ENCODE data around the gene PRKCSH. TPM values are rescaled to one million over a fixed set of nuclear protein-coding genes. Genes with fewer than 3 reads are reported as not detected.

PRKCSH gene
- total and polyA plus RNA-seq, 7 experiments from 2014 or later = 30.6 to 332 (median 279) TPM

Small RNA genes lying within 50 kb of the gene (microRNA-seq; reads per million reads assigned to microRNA genes)
- gene MIR7974 (ENCODE audit: borderline microRNAs expressed) = not detected

Other genes with a start within 250 kb of the PRKCSH start
- 1 to 10 TPM in 1 of 5 experiments, under 1 TPM in 4; 0.32 to 2.9 (median 0.53) TPM for gene KANK2, start 238.1 kb upstream of the PRKCSH start, total RNA-seq
- not detected for gene KANK2, start 238.1 kb upstream of the PRKCSH start, polyA plus RNA-seq
- gene ANGPTL8, start 196.0 kb upstream of the PRKCSH start, total RNA-seq = not detected
- gene ANGPTL8, start 196.0 kb upstream of the PRKCSH start, polyA plus RNA-seq = not detected
- 1 to 10 TPM in 2 of 5 experiments, under 1 TPM in 1, not detected in 2; 0.73 to 5.2 (median 1.5) TPM for gene DOCK6, start 173.1 kb upstream of the PRKCSH start, total RNA-seq
- gene DOCK6, start 173.1 kb upstream of the PRKCSH start, polyA plus RNA-seq = not detected
- not detected for gene TSPAN16, start 139.5 kb upstream of the PRKCSH start, total RNA-seq
- not detected for gene TSPAN16, start 139.5 kb upstream of the PRKCSH start, polyA plus RNA-seq
- 10 to 100 TPM in 2 of 5 experiments, 1 to 10 TPM in 3; 7.4 to 38.2 (median 8.8) TPM for gene RAB3D, start 96.0 kb upstream of the PRKCSH start, total RNA-seq
- 1 to 10 TPM; 1.4 to 2.3 TPM for gene RAB3D, start 96.0 kb upstream of the PRKCSH start, polyA plus RNA-seq
- gene TMEM205, start 89.4 kb upstream of the PRKCSH start, total RNA-seq = 10 to 100 TPM; 19.5 to 36.7 (median 29.5) TPM
- gene TMEM205, start 89.4 kb upstream of the PRKCSH start, polyA plus RNA-seq = 10 to 100 TPM; 66.7 to 81.0 TPM
- gene CCDC159, start 89.1 kb upstream of the PRKCSH start, total RNA-seq = 10 to 100 TPM; 17.6 to 87.4 (median 84.3) TPM
- 10 to 100 TPM in 1 of 2 donors, 1 to 10 TPM in 1; 10.0 to 19.6 TPM for gene CCDC159, start 89.1 kb upstream of the PRKCSH start, polyA plus RNA-seq
- 10 to 100 TPM in 4 of 5 experiments, 1 to 10 TPM in 1; 2.6 to 31.0 (median 13.7) TPM for gene PLPPR2, start 80.2 kb upstream of the PRKCSH start, total RNA-seq
- gene PLPPR2, start 80.2 kb upstream of the PRKCSH start, polyA plus RNA-seq = 1 to 10 TPM in 1 of 2 donors, under 1 TPM in 1; 0.92 to 1.0 TPM
- 1 to 10 TPM; 3.4 to 4.2 (median 4.0) TPM for gene SWSAP1, start 61.0 kb upstream of the PRKCSH start, total RNA-seq
- 1 to 10 TPM; 5.9 to 7.3 TPM for gene SWSAP1, start 61.0 kb upstream of the PRKCSH start, polyA plus RNA-seq
- 1 to 10 TPM; 5.1 to 9.5 (median 8.4) TPM for gene EPOR, start 51.3 kb upstream of the PRKCSH start, total RNA-seq
- 10 to 100 TPM in 1 of 2 donors, 1 to 10 TPM in 1; 5.9 to 14.8 TPM for gene EPOR, start 51.3 kb upstream of the PRKCSH start, polyA plus RNA-seq
- gene RGL3, start 16.3 kb upstream of the PRKCSH start, total RNA-seq = not detected
- not detected for gene RGL3, start 16.3 kb upstream of the PRKCSH start, polyA plus RNA-seq
- gene ODAD3, start 514 bp upstream of the PRKCSH start, total RNA-seq = not detected
- not detected for gene ODAD3, start 514 bp upstream of the PRKCSH start, polyA plus RNA-seq
- gene ELAVL3, start 45.4 kb downstream of the PRKCSH start, total RNA-seq = under 1 TPM in 1 of 5 experiments, not detected in 4; 0.19 TPM
- not detected for gene ELAVL3, start 45.4 kb downstream of the PRKCSH start, polyA plus RNA-seq
- 10 to 100 TPM; 10.0 to 23.9 (median 22.0) TPM for gene ZNF653, start 70.2 kb downstream of the PRKCSH start, total RNA-seq
- gene ZNF653, start 70.2 kb downstream of the PRKCSH start, polyA plus RNA-seq = 1 to 10 TPM; 1.7 to 4.6 TPM
- 10 to 100 TPM; 25.8 to 50.3 (median 32.5) TPM for gene ECSIT, start 93.5 kb downstream of the PRKCSH start, total RNA-seq
- 10 to 100 TPM; 36.0 to 46.2 TPM for gene ECSIT, start 93.5 kb downstream of the PRKCSH start, polyA plus RNA-seq
- not detected for gene CNN1, start 103.2 kb downstream of the PRKCSH start, total RNA-seq
- gene CNN1, start 103.2 kb downstream of the PRKCSH start, polyA plus RNA-seq = not detected
- 10 to 100 TPM; 34.0 to 59.8 (median 41.9) TPM for gene ELOF1, start 123.6 kb downstream of the PRKCSH start, total RNA-seq
- gene ELOF1, start 123.6 kb downstream of the PRKCSH start, polyA plus RNA-seq = 10 to 100 TPM; 80.0 to 95.5 TPM
- gene ACP5, start 142.0 kb downstream of the PRKCSH start, total RNA-seq = 10 to 100 TPM; 17.4 to 29.6 (median 23.9) TPM
- gene ACP5, start 142.0 kb downstream of the PRKCSH start, polyA plus RNA-seq = 10 to 100 TPM; 14.7 to 21.5 TPM
- 10 to 100 TPM in 3 of 5 experiments, 1 to 10 TPM in 2; 5.2 to 15.4 (median 12.3) TPM for gene ZNF627, start 161.8 kb downstream of the PRKCSH start, total RNA-seq
- 10 to 100 TPM; 10.7 to 12.3 TPM for gene ZNF627, start 161.8 kb downstream of the PRKCSH start, polyA plus RNA-seq